ENCODE data around the gene PIGN. TPM values are rescaled to one million over a fixed set of nuclear protein-coding genes. Genes with fewer than 3 reads are reported as not detected.

Gene PIGN
- total and polyA plus RNA-seq, 2 of the 8 experiments (the other 6 are each of a cell fraction or from before 2014, with no cell fraction given), result 20.9 to 26.3 TPM

DNA sequence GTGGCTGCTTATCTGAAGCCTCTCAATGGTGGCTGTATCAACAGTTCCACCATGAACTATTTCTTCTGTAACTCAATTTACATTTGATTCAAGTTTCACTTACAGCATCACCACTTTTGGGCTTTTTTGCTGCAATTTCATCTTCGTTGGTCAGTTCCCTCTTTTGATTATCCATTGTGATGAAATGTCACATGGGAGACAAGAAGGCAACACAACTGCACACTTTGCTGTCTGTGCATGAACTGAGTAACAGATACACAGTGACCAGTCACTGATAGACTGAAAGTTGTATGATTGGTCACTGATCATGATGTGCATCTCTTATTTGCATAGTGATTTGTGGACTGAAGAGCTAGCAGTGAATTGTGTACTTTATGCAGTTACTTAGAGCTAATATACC lies 163.3 kb downstream of the PIGN start:
- peaks cover 3 to 8% (median 5%) of the 10 kb centered on the region in 4 experiments; a peak in 4 of 7 replicates for H3K4me1 ChIP-seq (replicated peaks in 1 of 4; ENCODE audit: control insufficient read depth in 3 of 4, insufficient read depth in 4 of 4, low read length in 3 of 4)
- H2AK5ac ChIP-seq (ENCODE audit: low read depth, low read length), result no peak overlapping the region
- 84% methylated on average over 1 of the region's 1 CpG; no CpG with 5 or more reads in 1 of the 2 experiments for WGBS, 2 experiments (ENCODE audit: extremely low coverage in 1 of 2, insufficient coverage in 1 of 2, insufficient read length in 1 of 2, insufficient replicate concordance in 2 of 2, low coverage in 1 of 2, low lambda C conversion rate in 2 of 2, missing lambda C conversion rate in 1 of 2)
- no peak overlapping the region for H4K8ac ChIP-seq (ENCODE audit: extremely low read depth, insufficient read depth, low read length)
- H2BK20ac ChIP-seq (ENCODE audit: low read length), result no peak overlapping the region
- no peaks in the 10 kb centered on the region for H3K23me2 ChIP-seq (ENCODE audit: low read depth, low read length)
- no peak overlapping the region for H2AFZ ChIP-seq (ENCODE audit: low read length)
- no peak overlapping the region for H3K4me3 ChIP-seq (ENCODE audit: extremely low read depth in 1 of 4, insufficient read depth in 2 of 4, low read depth in 3 of 4, low read length in 4 of 4)
- no peaks in the 10 kb centered on the region for H3K79me1 ChIP-seq (ENCODE audit: low read depth, low read length)
- no peak overlapping the region for H3K56ac ChIP-seq (replicated peaks; ENCODE audit: insufficient read length, low read depth, low read length)
- no peak overlapping the region for H2BK15ac ChIP-seq (ENCODE audit: low read length)
- no peaks in the 10 kb centered on the region for H3K9me3 ChIP-seq (ENCODE audit: insufficient read depth in 2 of 2, low read depth in 1 of 2, low read length in 1 of 2)
- no peak overlapping the region for H4K5ac ChIP-seq (ENCODE audit: insufficient read length, low read depth, low read length)
- peaks cover 0 to 1% (median 0%) of the 10 kb centered on the region in 4 experiments; a peak in 1 of 7 replicates for H3K27me3 ChIP-seq (replicated peaks in 1 of 4; ENCODE audit: control insufficient read depth in 3 of 4, extremely low read depth in 1 of 4, insufficient read depth in 3 of 4, low read length in 3 of 4)
- CTCF ChIA-PET (ENCODE audit: partially characterized antibody), result no interaction called here
- H2BK5ac ChIP-seq (ENCODE audit: low read depth, low read length), result no peak overlapping the region
- H3K9ac ChIP-seq (replicated peaks in 1 of 4; ENCODE audit: extremely low read depth in 1 of 4, low read depth in 3 of 4, low read length in 3 of 4), result no peak overlapping the region
- no peak overlapping the region for H2BK12ac ChIP-seq (ENCODE audit: low read depth, low read length)
- H3K23ac ChIP-seq (ENCODE audit: insufficient read length), result no peak overlapping the region
- H3K36me3 ChIP-seq (ENCODE audit: control insufficient read depth in 2 of 4, insufficient read depth in 4 of 4, low read length in 3 of 4), result no peaks in the 10 kb centered on the region
- no peaks in the 10 kb centered on the region for H3K79me2 ChIP-seq (ENCODE audit: control insufficient read depth in 1 of 2, insufficient read depth in 2 of 2, low read length in 2 of 2)
- FAIRE-seq, result no peak
- H3K27ac ChIP-seq (ENCODE audit: low read depth, low read length), result no peak overlapping the region
- H4K91ac ChIP-seq (replicated peaks; ENCODE audit: insufficient read length, low read length), result no peak overlapping the region
- DNase-seq (ENCODE audit: low read depth in 1 of 2, low spot score in 2 of 2), result no peak
- no peak overlapping the region for H3K4ac ChIP-seq (replicated peaks; ENCODE audit: insufficient read length, low read depth, low read length)
- no peak overlapping the region for H2BK120ac ChIP-seq (replicated peaks; ENCODE audit: low read depth, low read length)
- H3K4me2 ChIP-seq (ENCODE audit: insufficient read depth in 1 of 2, low read depth in 2 of 2, low read length in 2 of 2), result no peak overlapping the region
- H3K18ac ChIP-seq (ENCODE audit: extremely low read depth, low read length), result no peak overlapping the region
- no peak overlapping the region for H3K14ac ChIP-seq (ENCODE audit: insufficient read length)
- POLR2A ChIA-PET (ENCODE audit: partially characterized antibody), result no interaction called here
- H4K20me1 ChIP-seq (replicated peaks in 1 of 2; ENCODE audit: control insufficient read depth in 1 of 2, insufficient read depth in 2 of 2, low read length in 2 of 2), result no peaks in the 10 kb centered on the region
- no peak for TF ChIP-seq MAFK (IDR thresholded peaks at IDR 0.05; ENCODE audit: low read depth, low read length)
- TF ChIP-seq KDM5A (IDR thresholded peaks at IDR 0.05; ENCODE audit: low read length), result no peak
- TF ChIP-seq, protein P1, sequence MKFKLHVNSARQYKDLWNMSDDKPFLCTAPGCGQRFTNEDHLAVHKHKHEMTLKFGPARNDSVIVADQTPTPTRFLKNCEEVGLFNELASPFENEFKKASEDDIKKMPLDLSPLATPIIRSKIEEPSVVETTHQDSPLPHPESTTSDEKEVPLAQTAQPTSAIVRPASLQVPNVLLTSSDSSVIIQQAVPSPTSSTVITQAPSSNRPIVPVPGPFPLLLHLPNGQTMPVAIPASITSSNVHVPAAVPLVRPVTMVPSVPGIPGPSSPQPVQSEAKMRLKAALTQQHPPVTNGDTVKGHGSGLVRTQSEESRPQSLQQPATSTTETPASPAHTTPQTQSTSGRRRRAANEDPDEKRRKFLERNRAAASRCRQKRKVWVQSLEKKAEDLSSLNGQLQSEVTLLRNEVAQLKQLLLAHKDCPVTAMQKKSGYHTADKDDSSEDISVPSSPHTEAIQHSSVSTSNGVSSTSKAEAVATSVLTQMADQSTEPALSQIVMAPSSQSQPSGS (IDR thresholded peaks at IDR 0.05; ENCODE audit: low read length), result no peak
- TF ChIP-seq, protein P2, sequence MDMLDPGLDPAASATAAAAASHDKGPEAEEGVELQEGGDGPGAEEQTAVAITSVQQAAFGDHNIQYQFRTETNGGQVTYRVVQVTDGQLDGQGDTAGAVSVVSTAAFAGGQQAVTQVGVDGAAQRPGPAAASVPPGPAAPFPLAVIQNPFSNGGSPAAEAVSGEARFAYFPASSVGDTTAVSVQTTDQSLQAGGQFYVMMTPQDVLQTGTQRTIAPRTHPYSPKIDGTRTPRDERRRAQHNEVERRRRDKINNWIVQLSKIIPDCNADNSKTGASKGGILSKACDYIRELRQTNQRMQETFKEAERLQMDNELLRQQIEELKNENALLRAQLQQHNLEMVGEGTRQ (IDR thresholded peaks at IDR 0.05; ENCODE audit: low read length), result no peak
- no peak for TF ChIP-seq SIX5 (IDR thresholded peaks at IDR 0.05; ENCODE audit: low read depth, low read length)
- TF ChIP-seq CBX5 (IDR thresholded peaks at IDR 0.05; ENCODE audit: low read depth, low read length), result no peak
- no peak for TF ChIP-seq SUZ12 (IDR thresholded peaks at IDR 0.05; ENCODE audit: low read length)
- no peak for TF ChIP-seq HDAC6 (IDR thresholded peaks at IDR 0.05; ENCODE audit: low read depth, low read length)
- no peak for TF ChIP-seq JUN (IDR thresholded peaks at IDR 0.05; ENCODE audit: low read depth, low read length)
- no peak for TF ChIP-seq GABPA (IDR thresholded peaks at IDR 0.05; ENCODE audit: borderline replicate concordance, insufficient read depth, low read length)
- TF ChIP-seq EZH2 (IDR thresholded peaks at IDR 0.05; ENCODE audit: low read depth, low read length, severe bottlenecking), result no peak
- TF ChIP-seq CHD2 (IDR thresholded peaks at IDR 0.05; ENCODE audit: low read length), result no peak

Data from H1 (cell line).